DMS153 (cell line): ENCODE measurements around the gene RRBP1.

Source experiments
- DNase-seq: peaks from one replicate; lab custom pipeline; 2025; lab: John Stamatoyannopoulos, UW

The RRBP1 gene

DNA sequence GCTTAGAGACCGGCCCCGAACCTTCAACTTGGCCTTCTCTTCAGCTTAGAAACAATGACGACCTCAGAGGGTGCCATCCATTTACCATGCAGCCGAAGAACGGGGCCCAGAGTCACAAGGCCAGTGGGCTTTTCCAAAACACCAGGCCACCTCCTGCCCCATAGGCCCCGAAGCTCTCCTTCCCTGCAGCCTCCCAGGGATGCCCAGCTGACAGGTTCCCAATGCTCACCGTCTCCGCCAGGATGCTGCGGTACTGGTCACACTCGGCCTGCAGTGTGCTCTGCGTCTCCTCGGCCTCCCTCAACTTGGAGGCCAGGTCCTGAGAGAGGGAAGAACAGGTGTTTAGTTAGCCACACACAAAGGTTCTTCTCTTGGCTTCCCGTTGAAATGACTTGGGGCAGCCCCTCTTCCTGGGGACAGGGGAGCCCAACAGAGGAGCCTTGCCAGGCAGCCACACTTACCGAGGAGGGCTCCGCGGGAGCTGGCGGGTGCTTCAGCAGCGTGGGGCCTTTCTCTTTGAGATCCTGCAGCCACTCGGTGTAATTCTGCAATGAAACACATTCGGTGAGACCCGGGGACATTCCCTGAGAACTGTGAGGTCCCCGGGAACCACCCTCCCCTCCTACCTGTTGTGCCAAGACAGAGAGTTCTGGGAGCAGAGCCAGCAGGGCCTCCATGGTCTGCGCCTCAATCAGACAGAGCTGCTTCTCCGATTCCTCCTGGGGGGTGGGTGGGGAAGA is 60.6 kb downstream of the RRBP1 start:
- no peak for DNase-seq

DNA sequence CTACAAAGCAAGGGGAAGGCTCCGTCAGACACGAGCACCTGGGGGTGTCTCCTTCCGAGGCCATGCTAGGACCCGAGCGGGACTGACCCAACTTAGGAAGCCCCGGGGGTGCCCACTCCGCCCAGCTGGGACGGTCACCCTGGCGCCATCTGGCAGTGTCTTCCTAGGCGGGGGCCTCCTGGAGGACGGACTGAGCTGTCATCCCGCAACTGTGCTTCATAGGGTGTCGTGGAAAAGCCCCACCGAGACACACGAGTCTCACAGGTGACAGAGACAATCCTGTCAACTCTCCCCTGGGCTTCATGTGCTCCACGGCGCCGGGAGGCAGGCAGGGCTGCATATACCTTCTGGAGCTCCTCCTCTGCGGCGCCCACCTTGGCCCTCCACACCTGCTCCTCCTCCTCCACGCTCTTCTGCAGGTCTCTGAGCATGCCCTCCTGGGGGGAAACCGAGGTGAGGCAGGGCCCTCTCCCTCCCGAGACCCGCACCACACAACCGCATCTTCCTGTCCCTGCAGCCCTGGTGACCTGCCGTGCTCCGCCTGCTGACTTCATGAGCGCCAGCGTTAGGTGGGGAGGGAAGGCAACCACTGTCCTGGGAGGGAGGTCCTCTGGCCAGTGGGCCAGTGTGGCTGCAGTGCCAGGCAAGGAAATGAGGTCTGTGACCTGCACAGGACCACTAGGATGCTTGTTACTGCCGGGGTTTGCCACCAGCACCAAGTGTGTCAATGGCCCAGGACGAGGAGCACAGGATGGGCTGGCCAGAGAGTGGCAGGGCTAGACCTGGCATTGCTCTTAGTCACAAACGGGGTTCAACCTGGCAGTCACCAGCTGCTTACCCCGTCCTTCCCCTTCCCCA is 61.4 kb downstream of the RRBP1 start:
- no peak for DNase-seq

DNA sequence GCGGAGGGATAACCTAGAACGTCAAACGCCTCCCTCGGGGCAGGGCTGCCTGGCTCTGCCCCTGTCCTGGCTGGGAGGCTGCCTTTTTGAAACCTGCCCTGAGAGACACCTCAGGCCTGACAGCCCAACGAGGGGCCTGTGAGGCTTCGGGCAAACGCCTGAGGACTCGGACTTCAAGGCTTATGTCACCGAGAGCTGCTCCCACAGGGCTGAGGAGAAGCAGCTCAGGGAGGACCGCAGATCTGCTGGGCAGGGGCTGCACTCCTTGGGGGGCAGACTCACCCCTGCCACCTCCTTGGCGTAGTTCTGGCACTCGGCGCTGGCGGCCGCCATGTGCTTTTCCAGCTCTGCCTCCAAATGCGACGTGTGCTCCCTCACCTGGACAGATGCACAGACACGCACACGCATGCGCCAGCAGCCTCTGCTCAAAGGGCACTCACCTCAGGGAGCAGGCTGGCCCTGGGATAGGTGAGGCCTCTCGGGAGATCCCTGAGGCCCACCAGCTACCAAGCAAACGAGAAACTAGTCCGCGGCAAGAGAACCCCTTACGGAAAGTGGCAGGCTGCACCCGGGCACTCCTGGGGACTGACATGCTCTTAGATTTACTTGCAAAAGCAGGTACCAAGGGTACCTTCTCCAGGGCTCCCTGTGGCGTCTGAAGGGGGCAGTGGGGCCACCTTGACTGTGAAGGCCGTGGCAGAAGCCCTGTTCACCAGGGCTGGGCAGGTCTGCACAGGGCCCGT is 62.5 kb downstream of the RRBP1 start:
- DNase-seq: no peak

DNA sequence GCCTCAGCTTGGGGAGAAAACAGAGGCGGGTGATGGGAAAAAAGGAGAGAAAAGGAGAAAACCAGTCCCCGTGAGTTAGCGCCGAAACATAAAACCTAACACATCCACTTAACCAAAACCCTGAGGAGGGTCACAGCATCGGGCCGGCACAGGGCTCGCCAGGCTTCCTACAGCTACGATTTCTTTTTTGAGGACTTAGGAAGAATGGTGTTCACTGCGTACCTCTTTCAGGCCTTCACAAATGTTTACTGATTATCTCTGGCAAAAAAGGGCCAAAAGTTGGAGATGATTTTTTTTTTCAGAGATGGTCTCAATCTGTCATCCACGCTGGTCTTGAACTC is 63.4 kb downstream of the RRBP1 start:
- no peak for DNase-seq

DNA sequence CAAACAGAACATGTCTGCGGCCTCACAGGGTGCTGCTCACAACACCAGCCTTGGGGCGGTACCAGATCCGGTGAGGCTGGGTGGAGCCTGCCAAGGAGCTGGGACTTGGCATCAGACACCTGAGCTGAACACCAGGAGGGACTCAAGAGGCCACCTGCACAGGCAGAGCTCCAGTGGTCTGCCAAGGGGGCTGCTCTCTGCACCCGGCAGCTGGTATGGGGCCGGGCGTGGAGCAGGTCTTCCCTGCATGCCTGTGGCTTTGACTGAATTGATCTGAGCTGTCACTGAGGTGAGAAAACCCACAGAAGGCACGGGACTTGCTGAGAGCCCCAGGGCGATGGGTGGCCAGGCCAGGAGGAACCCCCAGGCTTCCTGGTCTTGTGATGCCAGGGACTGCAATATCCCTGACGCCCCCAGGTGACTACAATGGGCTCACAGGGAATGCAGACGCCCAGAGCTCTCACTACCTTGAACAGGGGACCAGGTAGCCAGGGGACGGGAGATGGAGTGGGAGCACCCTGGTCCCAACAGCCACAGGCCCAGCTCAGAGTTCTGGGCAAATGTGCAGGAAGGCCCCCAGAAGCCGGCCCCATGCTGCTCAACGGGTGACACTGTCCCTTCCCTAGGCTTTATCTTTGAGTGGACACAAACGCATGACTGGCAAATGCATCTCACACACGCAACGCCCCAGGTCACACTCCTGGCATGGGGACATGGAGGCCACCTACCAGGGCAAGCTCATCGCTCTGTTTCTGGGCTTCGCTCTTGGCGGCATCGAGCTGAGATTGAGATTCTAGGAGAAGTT is 64.0 kb downstream of the RRBP1 start:
- no peak for DNase-seq

DNA sequence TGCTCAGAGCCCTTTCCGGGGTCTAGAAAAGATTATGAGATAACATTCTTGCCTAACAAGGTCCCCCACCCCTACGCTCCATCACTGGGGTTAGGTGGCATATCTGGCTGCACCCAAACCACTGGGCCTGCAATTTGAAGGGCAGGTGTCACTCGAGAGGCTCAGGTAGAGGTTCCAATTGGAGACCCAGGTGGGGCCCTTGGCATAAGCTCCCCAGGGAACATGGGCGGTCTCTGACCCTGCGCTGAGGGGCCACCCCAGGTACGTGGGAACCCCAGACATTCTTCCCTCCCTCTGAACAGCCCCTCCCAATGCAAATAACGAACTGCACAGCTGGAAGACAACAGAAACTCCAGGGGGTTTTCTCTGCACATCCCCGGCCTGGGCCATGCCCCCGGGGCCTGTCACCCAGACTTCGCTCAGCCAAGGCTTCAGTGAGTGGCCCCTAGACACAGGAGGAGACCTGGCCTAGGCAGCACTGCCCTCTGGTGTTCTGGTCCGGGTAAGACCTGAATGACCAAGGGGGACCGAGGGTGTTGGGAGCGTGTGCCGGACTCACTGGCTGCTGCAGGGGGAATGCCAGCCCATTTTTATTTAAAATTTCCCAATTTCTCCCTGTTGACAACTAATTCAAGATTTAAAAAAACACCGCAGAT is 64.7 kb downstream of the RRBP1 start:
- no peak for DNase-seq

DNA sequence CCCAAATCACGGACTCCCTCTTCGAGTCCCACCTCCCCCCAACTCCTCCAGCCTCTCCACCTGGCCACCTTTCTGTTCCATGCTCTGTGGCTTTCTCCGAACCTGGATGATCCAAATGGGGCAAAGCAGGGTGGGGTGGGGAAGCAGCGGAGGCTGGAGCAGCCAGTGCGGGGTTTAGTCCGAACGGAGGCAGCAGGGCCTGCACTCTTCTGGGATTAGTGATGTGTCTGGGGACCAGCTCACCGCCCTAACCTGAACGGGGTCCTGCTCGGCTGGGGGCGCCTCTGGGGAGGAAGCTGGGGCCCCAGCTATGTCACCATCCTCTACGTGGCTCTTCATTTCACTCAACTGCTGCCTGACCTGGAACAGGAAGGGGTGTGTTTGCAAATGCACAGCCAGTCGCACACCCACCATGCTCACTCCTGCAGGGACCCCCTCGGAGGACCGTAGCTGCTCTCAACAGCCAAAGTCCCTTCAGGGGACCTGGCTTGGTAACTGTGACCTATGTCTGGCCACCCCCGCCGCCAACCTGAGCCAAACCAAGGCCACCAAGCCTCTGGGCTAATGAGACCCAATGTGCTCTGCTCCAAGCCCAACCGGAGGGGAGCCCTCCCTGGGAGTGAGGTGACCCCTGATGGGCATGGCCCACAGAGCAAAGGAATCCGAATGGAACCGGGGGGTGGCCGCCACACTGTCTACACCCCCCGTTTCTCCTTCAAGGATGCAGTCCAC is 65.4 kb downstream of the RRBP1 start:
- DNase-seq: no peak

DNA sequence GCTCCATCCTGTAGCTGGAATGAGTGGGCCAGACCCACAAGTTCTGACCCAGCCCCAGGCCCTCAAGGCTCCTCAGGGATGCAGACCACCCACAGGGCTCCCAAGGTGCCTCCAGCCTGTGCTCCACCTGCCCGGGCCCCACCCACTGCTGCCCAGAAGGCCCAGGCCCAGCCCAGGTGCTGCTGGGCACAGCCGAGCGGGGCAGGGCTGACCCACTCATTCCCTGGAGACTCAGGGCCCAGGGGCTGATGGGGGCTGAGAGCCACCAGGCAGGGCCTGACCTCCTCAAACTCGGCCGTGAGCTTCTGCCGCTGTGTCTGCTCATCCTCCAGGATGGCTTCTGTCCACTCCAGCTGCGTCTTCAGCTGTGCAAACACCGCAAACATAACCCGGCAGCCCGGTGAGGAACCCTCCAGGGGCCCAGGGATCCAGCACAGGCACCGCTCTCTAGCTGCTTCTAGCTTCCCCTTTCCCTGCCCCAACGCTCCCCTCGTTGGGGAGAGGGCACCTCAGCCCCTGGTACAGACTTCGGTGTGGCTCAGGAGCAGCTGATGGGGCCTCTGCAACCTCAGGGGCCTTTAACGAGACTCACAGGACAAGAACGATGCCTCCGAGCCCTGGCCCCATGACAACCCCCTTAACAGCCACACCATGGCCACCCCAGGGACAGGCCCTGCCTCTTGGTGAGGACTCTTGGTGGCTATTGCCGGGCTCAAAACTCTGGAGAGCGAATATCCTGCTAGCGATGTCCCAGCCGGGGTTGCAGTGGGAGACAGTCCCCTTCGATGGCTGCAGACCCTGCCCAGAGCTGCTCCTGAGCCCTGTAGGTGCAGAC is 66.2 kb downstream of the RRBP1 start:
- DNase-seq: no peak

DNA sequence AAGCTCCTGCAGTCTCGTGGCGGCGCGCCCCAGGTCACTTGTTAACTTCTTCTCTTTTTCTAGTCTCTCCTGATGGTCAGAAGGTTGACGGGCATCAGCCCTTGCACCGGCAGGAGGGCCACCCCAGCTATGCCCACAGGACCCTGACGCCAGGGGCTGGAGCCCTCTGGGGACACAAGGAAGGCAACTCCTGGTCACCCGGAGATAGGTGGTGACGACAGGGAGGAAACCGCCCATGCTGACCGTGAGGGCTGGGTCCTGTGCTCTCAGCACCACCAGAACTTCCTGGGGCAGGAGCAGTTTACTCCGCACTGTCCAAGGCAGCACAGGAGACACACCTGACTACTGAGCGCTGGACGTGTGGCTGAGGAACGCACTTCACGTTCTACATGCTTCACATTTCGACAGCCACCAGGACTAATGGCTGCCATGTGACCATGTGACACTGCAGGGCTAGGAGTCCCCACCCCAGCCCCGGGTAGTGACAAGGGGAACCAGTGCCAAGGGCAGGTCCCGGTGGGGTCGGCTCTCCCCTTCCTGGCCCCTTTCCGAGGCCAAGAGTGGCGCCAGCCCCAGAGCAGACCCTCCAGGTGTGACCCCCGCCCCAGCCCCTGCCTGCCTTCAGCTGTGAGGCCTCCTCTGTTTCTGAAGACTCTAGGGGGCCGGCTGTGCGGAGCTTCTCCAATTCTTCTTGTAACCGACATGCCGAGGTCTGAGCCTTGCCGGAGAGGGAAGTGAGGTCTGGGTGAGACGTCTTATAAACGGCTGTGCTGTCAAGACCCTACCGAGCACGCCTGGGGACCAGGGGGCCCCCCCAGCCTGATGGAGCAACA is 67.0 kb downstream of the RRBP1 start:
- no peak for DNase-seq

DNA sequence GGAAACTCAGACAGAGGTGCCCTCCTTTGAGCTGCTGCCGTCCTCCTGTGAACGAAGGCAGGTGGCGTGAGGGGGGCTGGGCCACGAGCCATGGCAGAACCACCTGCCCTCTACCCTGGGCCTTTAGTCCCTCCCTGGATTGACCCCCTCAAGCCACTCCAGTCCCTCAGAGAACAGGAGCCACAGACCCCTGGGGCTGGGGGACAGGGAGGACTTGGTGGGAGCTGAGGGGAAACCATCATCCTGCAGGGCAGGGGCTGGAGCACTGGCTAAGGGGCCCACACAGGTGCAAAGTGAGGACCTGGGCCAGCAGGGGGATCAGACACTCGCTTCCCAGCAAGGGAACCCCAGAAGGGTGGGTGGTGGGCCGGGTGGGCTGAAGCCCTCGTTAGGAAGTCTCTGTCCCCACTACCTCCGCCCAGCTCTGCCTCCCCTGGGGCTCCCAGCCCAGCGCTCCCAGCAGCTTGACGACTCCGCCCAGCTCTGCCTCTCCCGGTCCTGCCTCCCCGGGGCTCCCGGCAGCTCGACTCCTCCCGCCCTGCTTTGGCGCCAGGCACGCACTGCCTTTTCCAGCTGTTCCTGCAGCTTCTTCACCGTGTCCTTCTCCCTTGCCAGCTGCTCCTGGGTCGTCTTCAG is 67.7 kb downstream of the RRBP1 start:
- DNase-seq: no peak

DNA sequence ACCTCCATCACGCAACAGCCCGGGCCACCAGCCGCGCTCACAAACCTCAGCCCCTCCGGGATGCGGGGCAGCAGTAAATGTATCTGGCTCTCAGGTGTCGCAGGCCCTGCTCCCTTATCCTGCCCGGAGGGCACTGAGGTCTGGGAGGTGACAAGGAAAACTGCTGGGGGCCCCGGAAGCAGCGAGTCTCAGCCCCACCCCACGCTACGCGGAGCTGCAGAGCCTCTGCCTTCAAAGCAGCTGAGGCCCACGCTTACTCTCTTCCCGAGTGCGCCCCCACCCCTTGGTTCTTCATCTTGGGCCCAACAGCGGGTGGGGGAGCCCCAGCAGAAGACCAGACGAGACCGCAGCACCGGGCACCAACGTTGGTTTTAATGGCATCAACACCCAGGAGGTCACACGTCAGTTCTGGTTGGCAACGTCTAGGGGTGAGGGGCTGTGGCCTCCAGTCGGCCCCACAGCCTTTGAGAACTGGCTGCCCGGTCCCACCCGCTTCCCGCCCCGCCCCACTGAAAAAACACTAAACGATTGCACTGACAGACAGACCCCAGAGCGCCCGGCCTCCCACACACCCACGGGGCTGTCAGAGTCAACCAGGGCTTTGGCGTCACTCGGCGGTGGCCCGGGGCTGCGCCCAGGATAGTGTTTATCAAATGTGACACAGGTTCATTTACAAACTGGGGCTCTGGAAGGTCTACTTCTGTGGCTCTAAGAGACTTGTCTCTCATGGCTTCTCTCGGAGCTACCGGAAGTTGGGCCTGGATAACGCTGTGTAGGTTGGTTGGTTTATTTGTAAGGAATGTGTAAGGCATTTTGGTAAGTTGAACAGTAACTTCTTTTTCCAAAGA is 68.5 kb downstream of the RRBP1 start:
- no peak for DNase-seq

DNA sequence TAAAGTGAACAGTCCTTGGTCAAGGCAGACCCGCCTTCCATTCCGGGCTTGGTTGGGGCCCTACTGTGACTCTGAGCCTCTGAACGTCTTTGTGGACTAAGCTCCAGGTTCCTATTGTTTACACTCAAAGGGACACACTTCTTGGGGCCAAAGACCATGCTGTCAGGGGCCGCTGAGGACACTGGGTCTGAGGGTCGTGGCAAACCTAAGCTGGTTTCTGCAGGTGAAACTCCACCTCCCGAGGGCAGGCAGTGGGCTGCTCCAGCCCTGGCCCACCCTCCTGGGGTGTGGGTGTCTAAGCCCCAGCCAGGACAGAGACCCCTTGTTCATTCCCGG is 69.1 kb downstream of the RRBP1 start:
- DNase-seq: no peak

DNA sequence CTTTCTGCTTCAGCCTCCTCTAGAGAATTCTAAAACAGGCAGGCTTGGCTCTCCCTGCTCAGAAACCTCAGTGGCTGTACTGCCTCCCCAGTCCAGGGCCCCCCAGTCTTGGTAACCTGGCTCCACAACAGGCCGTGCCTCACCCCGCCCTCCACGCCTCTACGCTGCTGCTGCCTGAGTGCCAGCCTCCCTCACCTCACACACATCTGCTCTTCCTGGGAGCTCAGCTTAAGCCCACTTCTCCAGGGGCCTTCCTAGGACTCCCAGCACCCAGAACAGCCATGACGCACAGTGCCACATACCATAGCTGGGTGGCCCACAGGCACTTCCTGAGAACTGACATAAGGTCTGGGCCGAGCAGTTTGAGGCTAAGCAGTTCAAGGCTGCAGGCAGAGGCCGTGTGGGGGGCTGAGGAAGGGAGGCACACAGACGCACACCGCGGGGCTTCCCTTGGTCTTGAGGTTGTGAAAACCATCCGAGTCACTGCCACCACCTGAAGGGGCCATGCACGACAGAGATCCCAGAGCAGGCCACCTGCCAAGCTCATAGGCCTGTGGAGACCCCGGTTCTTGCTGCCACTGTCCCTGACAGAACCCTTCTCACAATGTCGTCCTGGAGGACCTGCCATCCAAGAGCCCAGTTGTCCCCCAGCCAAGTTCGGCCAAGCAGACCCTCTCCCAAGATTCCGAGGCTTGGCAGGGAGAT is 69.6 kb downstream of the RRBP1 start:
- DNase-seq: no peak

DNA sequence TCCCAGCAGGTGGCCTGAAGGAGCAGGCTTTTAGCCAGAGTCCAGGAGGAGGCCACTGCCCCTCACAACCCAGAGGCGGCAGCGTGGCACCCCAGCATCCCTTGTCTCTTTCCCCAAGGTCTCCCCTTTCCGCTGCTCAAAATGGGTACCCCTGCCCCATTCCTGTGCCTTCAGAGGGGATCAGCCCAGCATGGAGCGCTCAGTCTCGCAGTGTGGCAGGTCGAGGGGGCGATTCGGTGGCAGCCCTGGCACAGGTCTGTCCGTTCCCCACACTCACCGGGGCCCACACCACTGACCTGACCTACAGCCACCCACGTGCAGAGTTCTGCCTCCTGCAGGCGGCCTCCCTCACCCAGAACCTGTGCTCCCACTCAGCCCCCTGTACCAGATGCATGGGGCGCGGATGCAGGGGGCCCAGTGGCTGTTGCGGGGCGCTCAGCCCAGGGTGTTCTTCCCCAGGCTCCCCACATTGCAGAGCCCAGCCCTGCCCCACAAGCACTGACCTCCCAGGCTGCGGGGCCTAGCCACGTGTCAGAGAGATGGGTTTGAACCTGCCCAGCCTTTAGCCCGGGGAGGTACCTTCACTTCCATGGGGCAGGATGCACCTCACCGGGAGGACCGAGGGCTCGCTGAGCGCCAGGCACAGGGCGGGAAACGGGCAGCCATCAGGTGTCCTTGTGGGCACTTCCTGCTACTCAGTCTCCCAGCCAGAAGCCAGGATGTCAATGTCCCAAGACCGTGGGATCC is 70.3 kb downstream of the RRBP1 start:
- DNase-seq: peak; percentile 6

DNA sequence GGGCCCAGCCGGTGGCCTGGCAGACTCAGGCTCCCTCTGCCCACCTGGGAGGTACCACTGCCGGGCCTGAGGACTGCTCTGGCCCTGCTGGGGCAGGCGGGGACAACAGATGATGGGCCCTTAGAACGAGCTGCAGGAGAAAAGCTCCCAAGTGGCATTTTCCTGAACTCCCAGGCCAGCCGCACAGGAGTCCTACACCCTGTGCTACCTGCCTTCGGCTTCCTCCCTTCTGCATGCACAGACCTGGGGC is 70.8 kb downstream of the RRBP1 start:
- no peak for DNase-seq

DNA sequence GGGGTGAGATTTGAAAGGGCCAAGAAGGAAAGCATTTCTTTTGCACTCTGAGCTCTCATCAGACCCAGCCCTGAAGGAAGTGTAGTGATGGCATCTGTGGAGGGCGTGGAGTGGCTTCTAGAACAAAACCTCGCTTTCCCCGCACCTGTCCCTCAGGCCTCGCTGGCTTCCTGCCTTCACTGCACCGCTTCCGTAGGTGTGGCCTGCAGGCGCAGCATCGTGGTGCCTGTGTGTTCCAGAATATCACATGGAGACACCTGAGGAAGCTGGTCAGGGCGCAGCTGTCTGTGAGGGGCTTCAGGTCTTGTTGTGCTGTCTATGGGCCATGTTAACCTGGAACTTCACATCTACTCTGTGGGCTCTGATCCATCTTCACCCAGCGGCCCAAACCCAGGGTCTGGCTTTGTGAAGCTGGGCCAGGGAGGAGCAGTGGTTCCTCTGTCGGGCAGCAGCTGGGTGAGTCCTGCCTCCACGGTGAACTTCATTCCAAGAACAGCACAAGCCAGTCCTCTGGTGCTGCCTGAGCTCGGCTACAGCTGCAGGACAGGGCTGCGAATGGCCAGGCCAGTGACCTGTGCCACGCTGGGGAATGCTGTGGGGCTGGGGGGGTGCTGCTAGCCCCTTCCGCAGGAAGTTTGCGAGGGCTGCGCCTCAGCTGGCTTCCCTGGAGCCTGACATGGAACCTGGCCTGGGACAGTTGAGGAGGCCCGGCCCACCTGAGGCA is 71.3 kb downstream of the RRBP1 start:
- DNase-seq: no peak
